Cardiac fibroblast (primary cell): ENCODE measurements around the gene LRRC23.

Source experiments
- DNase-seq, 2 donors: peaks; one replicate each; pipeline versions ENCODE4 v3.0.0 to v3.0.0-alpha.2; 2010; ENCODE audit warnings: low read depth in 2 of 2
- H3K4me3 ChIP-seq, 2 donors: replicated peaks in 1 of 2; 1 replicate in 1 of 2; 2 replicates in 1 of 2; pipeline ENCODE4 v1.5.1; 2011; ENCODE audit warnings: low read depth in 2 of 2, low read length in 2 of 2, mild to moderate bottlenecking in 2 of 2, moderate library complexity in 1 of 2
- CTCF ChIP-seq: IDR thresholded peaks from one replicate; pipeline ENCODE4 v1.5.1; 2011; ENCODE audit warnings: low read depth, mild to moderate bottlenecking, low read length, inconsistent platforms

The LRRC23 gene

GRCh38 chr12:6952863-6953441, 48.3 kb downstream of the LRRC23 start:
- TF ChIP-seq CTCF = no peak
- no peak for DNase-seq
- H3K4me3 ChIP-seq = no peak overlapping the region

- peak; percentile 47 to 68 for DNase-seq
- no peak overlapping the region for H3K4me3 ChIP-seq
- no peak for TF ChIP-seq CTCF
Measured at GRCh38 chr12:6953442-6954315, 49.1 kb downstream of the LRRC23 start.

- TF ChIP-seq CTCF = no peak
- DNase-seq = no peak
- H3K4me3 ChIP-seq = no peak overlapping the region
Measured at GRCh38 chr12:6954316-6955107, 49.9 kb downstream of the LRRC23 start.

GRCh38 chr12:6955108-6956020, 50.7 kb downstream of the LRRC23 start:
- no peak overlapping the region for H3K4me3 ChIP-seq
- no peak for TF ChIP-seq CTCF
- no peak for DNase-seq

- H3K4me3 ChIP-seq = no peak overlapping the region
- no peak for DNase-seq
- no peak for TF ChIP-seq CTCF
Measured at GRCh38 chr12:6956021-6956727, 51.6 kb downstream of the LRRC23 start.
